GM19397 (cell line): ENCODE results near the gene PDE4D.
"Not testable (repeated sequence)": the region's sequence is repeated elsewhere in the genome, so short reads cannot be mapped to it uniquely, and the experiment has no call there.

ENCODE experiments used
- ATAC-seq: cut with Tn5 transposase; IDR thresholded peaks from one replicate; pipeline ENCODE4 v1.9.1; 2021; ENCODE audit warnings: mild to moderate bottlenecking, moderate library complexity; ENCODE audit not compliant: unreplicated experiment

The PDE4D gene

GRCh38 chr5:59618644-59619043 is 274.9 kb downstream of the PDE4D start:
- ATAC-seq = no peak

- no peak for ATAC-seq
Measured at GRCh38 chr5:59617186-59617771, 276.2 kb downstream of the PDE4D start.

DNA sequence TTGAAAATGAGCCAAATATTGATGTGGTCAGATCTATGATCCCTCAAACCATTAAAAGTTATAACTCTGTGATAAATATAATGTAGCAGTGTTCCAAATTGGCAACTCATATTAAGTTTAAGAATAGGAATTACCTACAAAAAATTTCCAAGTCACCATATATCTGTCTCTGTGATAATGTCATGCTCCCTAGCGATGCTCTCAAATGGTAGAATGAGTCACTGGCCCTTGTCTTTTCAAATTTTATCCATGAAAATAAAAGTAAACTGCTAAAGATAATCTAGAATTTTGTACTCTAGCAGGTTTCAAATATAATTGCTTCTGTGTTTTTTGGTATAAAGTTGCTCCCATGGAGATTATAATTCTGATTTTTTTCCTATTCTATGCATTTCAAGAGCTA is 277.1 kb downstream of the PDE4D start:
- no peak for ATAC-seq

- ATAC-seq = no peak
Measured at GRCh38 chr5:59615272-59615671, 278.3 kb downstream of the PDE4D start.

DNA sequence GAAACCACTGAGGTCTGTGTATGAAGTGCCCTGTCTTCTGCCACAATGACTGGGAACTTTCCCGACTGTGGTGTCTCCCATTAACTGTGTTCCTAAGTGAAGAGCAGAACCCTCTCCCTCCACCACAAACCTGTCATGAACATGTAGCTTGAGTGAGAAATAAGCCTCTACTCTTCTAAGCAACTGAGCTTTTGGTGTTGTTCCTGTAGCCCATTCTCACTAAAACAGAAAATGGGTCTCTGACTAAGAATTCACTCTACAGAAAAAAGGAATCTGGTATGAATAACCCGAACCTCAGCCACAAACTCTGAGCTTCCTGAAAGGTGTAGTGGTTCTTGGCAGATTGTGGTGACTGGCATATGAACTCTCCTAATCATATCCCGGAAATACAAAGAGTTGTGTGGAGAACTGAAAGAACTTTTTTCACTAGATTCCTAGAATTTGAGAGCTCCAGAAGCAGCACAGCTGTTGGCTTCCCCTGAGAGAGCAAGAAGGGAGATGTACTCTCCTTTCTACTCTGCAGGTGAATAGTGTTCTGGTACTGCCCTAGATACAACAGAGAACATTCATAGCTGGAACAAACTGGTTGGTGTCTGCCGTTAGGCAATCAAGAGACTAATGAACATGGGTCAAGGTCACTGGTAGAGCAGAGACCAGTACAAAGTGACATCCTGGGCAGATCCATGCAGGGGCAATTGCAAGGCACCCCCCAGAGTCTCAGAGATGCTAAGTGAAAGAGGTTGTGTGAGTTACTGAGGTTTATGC is 283.8 kb downstream of the PDE4D start:
- ATAC-seq = no peak

DNA sequence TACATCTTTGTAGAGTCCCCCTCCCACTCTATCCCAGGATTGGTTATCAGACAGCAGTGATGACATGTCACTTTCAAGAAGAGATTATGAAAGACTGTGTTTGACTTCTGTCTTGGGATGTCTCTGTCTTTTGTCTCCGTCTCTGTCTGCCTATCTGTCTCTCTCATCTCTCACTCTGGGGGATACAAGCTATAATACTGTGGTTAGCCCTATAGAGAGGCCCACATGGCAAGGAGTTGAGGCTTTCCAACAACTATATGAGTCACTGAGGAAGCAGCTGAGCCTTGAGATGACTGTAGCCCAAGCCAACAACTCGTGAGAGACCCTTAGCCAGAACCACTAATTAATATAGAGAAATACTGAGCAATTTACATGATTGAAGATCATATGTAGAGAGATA is 284.8 kb downstream of the PDE4D start:
- no peak for ATAC-seq

- ATAC-seq = no peak
Measured at GRCh38 chr5:59607138-59607765, 286.3 kb downstream of the PDE4D start.

DNA sequence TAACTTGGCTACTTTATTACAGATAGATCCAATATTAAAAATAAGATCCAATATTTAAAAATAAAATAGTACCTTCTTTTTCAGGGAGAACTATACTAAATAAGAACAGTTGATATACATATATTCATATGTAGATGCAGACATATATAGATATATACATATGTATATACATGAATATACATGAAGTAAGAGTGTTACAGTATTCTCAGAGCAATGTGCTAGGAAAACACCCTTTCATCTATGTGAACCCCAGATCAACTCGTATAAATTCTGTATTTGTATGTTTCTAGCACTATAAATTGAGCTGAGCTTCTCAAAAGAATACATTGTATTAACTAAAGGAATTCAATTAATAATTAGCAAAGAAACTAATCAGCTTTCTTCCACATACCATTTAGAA is 287.6 kb downstream of the PDE4D start:
- no peak for ATAC-seq

DNA sequence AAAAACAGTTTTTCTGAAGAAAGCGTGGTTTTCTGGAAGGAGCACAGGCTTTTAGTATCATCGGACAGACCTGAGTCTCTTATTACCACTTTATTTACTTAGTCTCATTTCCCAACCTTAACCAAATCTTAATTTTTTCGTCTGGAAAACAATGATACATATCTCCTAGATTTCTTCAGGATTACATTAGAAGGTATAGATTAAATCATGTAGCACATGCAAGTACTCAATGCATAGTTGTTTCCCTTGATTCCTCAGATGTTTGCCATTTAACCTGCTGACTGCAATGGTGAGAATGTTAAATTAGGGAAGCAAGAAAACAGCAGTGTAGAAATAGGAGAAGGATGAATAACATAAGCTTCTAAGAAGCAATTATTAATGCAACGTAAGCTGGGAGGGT is 289.4 kb downstream of the PDE4D start:
- no peak for ATAC-seq

- no peak for ATAC-seq
Measured at GRCh38 chr5:59600998-59601397, 292.5 kb downstream of the PDE4D start.

DNA sequence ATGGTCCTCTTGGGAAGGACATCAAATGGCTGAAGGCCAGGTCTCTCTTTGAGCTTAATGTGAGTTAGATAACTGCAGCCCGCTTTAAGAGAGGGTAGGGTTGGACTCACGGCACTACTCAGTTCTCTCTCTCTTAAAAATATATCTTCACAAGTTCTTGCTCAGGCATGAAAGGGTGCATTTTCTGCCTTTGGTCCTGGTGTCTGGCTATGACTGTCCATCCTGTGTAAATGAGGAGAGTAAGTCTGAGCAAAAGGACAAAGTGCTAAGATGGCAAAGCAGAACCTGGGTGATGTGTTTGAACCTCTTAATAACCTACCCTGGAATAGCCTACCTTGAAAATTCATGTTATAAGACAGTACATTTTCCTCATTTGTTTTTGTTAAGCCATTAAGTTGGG is 293.4 kb downstream of the PDE4D start:
- ATAC-seq = no peak

DNA sequence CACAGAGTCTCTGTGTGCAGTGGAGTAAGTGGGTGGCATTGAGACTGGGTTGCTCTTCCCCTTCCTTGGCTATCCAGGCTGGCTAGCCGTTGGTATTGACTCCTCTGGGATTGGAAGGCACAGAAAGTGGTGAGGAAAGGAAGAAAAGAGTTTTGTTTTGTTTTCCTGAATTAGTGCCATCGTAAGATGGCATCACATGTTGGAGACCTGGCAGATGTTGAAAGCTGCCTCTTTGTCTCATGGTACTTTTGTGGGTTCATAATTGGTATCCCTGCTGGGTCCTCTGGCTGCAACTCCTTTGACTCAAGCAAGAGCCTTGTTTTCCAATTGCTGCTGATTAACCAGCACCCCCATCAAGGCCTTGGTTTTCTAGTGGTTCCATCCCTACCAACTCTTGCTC is 293.8 kb downstream of the PDE4D start:
- no peak for ATAC-seq

GRCh38 chr5:59598547-59598874 is 295.0 kb downstream of the PDE4D start:
- no peak for ATAC-seq

- no peak for ATAC-seq
Measured at GRCh38 chr5:59597690-59598546, 295.6 kb downstream of the PDE4D start.

GRCh38 chr5:59596586-59597350 is 296.8 kb downstream of the PDE4D start:
- ATAC-seq = no peak

DNA sequence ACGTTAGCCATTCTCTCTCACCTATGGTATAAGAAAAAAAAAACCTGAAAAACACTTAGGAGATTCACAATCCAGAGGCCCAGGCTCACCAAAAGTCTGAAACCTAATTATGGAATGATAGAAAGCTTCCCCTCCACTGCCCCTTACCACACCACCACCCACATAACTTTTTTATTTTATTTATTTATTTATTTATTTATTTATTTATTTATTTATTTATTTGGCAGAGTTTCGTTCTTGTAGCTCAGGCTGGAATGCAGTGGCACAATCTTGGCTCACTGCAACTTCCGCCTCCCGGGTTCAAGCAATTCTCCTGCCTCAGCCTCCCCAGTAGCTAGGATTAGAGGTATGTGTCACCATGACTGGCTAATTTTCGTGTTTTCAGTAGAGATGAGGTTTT is 299.4 kb downstream of the PDE4D start:
- not testable (repeated sequence) for ATAC-seq

- ATAC-seq = no peak
Measured at GRCh38 chr5:59593439-59594007, 300.0 kb downstream of the PDE4D start.

DNA sequence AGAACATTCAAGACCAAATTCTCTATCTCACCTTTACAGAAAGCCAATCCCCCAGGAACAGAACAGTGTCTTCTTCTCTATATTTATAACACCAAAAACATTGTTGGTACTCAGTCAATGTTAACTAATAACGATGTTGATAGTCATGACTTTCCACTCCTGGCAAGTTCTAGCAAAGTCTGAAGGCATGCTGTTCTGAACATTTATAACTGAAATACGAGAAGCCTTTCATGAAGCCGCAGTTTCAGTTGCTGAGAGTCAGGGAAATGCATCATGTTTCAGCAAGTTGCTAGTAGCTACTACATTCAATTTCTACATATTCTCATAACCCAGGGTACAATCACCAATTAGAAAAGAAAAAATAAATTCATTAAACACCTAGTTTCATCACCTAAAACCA is 301.4 kb downstream of the PDE4D start:
- no peak for ATAC-seq

DNA sequence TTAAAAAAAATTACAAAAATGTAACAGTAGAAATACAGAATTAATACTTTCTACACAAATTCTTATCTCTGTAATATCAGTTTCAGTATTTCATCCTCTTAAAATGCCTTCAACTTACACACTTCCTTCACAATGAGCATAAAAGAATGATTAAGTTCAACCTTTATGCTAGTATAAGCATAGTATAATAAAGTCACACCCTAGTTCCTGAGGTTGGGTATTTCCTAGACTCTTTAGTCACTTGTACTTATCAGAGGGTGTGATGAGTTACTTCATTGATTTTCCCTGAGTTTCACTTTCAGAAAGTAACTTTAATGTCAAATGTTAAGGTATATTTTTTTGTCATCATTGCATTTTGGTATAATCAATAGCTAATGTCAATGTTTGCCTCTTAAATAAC is 302.4 kb downstream of the PDE4D start:
- no peak for ATAC-seq

DNA sequence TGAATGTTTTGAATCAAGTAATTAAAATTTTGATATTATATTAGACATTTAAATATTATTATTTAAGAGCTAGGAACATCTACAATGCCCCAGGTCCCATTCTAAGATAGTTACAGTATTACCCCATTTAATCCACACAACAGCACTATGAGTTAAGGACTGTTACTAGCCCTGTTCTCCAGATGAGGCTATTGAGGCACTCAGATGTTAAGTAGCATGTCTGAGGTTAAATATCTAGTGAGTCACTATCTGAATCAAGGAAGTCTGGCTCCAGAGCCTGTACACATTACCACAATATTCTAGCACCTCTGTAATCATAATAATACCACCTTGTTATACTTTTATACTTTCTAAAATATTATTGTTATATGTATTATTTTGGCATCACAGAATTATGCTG is 304.6 kb downstream of the PDE4D start:
- ATAC-seq = no peak
